HepG2 (cell line): ENCODE measurements around the gene DNMT3A. TPM values are rescaled to one million over a fixed set of nuclear protein-coding genes. Genes with fewer than 3 reads are reported as not detected.

ENCODE experiments used
- CCDC6 ChIP-seq: sonication (generic); formaldehyde crosslinking; IDR thresholded peaks from 2 replicates; pipeline ENCODE4 v1.8.1; 2022; ENCODE audit warnings: mild to moderate bottlenecking, missing genetic modification reagents, moderate library complexity
- FOSL2 ChIP-seq: sonication (generic); formaldehyde crosslinking; IDR thresholded peaks from 2 replicates; pipeline ENCODE4 v1.4.0; 2020; ENCODE audit warnings: missing genetic modification reagents
- KDM3A ChIP-seq: IDR thresholded peaks from 2 replicates; pipeline ENCODE4 v1.6.1; 2018; ENCODE audit warnings: low read depth, missing compliant biosample characterization
- KLF6 ChIP-seq: IDR thresholded peaks from 2 replicates; pipeline ENCODE4 v1.8.0; 2016; ENCODE audit warnings: missing biosample characterization, missing genetic modification reagents
- MTA3 ChIP-seq: sonication (generic); formaldehyde crosslinking; IDR thresholded peaks from 2 replicates; pipeline ENCODE4 v1.4.0; 2020; ENCODE audit warnings: missing genetic modification reagents
- MYC ChIP-seq: sonication (generic); formaldehyde crosslinking; IDR thresholded peaks from 2 replicates; pipeline ENCODE4 v1.9.0; 2021; ENCODE audit warnings: missing genetic modification reagents, borderline replicate concordance
- PCBP2 ChIP-seq: fragments of 200-400 bp; formaldehyde crosslinking; optimal IDR thresholded peaks from 2 replicates; pipeline ENCODE3; 2018; ENCODE audit warnings: low read length, low read depth; ENCODE audit not compliant: poor library complexity, severe bottlenecking
- PITX1 ChIP-seq: sonication (generic); formaldehyde crosslinking; IDR thresholded peaks from 2 replicates; pipeline ENCODE4 v1.5.1; 2020; ENCODE audit warnings: mild to moderate bottlenecking, missing genetic modification reagents
- RARA ChIP-seq: IDR thresholded peaks from 2 replicates; pipeline ENCODE4 v1.6.1; 2016; ENCODE audit warnings: missing genetic modification reagents, missing compliant biosample characterization
- SMAD1 ChIP-seq: sonication (generic); formaldehyde crosslinking; IDR thresholded peaks from 2 replicates; pipeline ENCODE4 v1.4.0; 2020; ENCODE audit warnings: missing genetic modification reagents, low read depth, mild to moderate bottlenecking, borderline replicate concordance
- SUZ12 ChIP-seq: fragments of 150-350 bp; IDR thresholded peaks from 2 replicates; pipeline ENCODE4 v1.6.1; 2014; ENCODE audit warnings: low read depth, low read length
- TCF12 ChIP-seq, 2 experiments: fragments of 450-650 bp in 1 of 2; sonication (generic) in 1 of 2; formaldehyde crosslinking in 1 of 2; IDR thresholded peaks; 2 replicates each; pipeline versions ENCODE4 v1.6.1 to v1.8.0; 2017 to 2022; ENCODE audit warnings: antibody characterized with exemption in 1 of 2, mild to moderate bottlenecking in 1 of 2, missing genetic modification reagents in 1 of 2, moderate library complexity in 1 of 2
- U2AF1 ChIP-seq: fragments of 200-400 bp; formaldehyde crosslinking; optimal IDR thresholded peaks from 2 replicates; pipeline ENCODE3; 2017; ENCODE audit warnings: mild to moderate bottlenecking, low read depth, low read length
- ZBTB33 ChIP-seq: sonication (generic); formaldehyde crosslinking; IDR thresholded peaks from 2 replicates; pipeline ENCODE4 v1.4.0; 2020; ENCODE audit warnings: missing genetic modification reagents
- ZIK1 ChIP-seq: sonication (generic); formaldehyde crosslinking; IDR thresholded peaks from 2 replicates; pipeline ENCODE4 v1.5.0; 2020; ENCODE audit warnings: mild to moderate bottlenecking, low read depth, missing genetic modification reagents, borderline replicate concordance
- ZNF382 ChIP-seq: sonication (generic); formaldehyde crosslinking; IDR thresholded peaks from 2 replicates; pipeline ENCODE4 v1.5.0; 2020; ENCODE audit warnings: missing genetic modification reagents, mild to moderate bottlenecking, borderline replicate concordance
- ZNF431 ChIP-seq: sonication (generic); formaldehyde crosslinking; IDR thresholded peaks from 2 replicates; pipeline ENCODE4 v1.9.0; 2022; ENCODE audit warnings: missing genetic modification reagents, low read depth, mild to moderate bottlenecking, borderline replicate concordance
- ZNF546 ChIP-seq: sonication (generic); formaldehyde crosslinking; conservative IDR thresholded peaks from 2 replicates; pipeline ENCODE4 v1.8.1; 2023; ENCODE audit warnings: mild to moderate bottlenecking, missing genetic modification reagents
- ZNF597 ChIP-seq: sonication (generic); formaldehyde crosslinking; IDR thresholded peaks from 2 replicates; pipeline ENCODE4 v1.5.0; 2020; ENCODE audit warnings: missing genetic modification reagents
- ZNF607 ChIP-seq: sonication (generic); formaldehyde crosslinking; IDR thresholded peaks from 2 replicates; pipeline ENCODE4 v1.5.1; 2020; ENCODE audit warnings: missing genetic modification reagents, mild to moderate bottlenecking, borderline replicate concordance
- ZNF615 ChIP-seq: sonication (generic); formaldehyde crosslinking; IDR thresholded peaks from 2 replicates; pipeline ENCODE4 v1.5.0; 2020; ENCODE audit warnings: mild to moderate bottlenecking, missing genetic modification reagents, borderline replicate concordance
- ZSCAN25 ChIP-seq: sonication (generic); formaldehyde crosslinking; IDR thresholded peaks from 2 replicates; pipeline ENCODE4 v1.8.0; 2022; ENCODE audit warnings: mild to moderate bottlenecking, missing genetic modification reagents
- ZSCAN9 ChIP-seq: IDR thresholded peaks from 2 replicates; pipeline ENCODE4 v1.6.1; 2016; ENCODE audit warnings: borderline replicate concordance
- polyA plus RNA-seq, 8 experiments: library from polyadenylated mRNA; depleted of rRNA in 3 of 8; stranded (reverse) in 7 of 8; unstranded in 1 of 8; fragments of >200 nt; fragmentation: Illumina TruSeq in 4 of 8; extraction: Trizol in 4 of 8; gene quantifications; 2 replicates each; pipeline versions ENCODE4 v1.2.1 to v1.2.3, GENCODE V29; 2011 to 2016; ENCODE audit warnings: low read depth in 4 of 8, missing spikeins in 1 of 8, mixed read lengths in 1 of 8; ENCODE audit not compliant: insufficient read depth in 1 of 8
- total RNA-seq, 5 experiments: library from RNA; depleted of rRNA; stranded (reverse); fragments of >200 nt; fragmentation: Illumina TruSeq; extraction: Trizol; gene quantifications; 2 replicates each; pipeline ENCODE4 v1.2.3, GENCODE V29; 2016; ENCODE audit warnings: low read depth in 1 of 5
- TF ChIP-seq, protein P1 (sequence below): IDR thresholded peaks from 2 replicates; pipeline ENCODE4 v1.6.1; 2016; ENCODE audit warnings: control low read depth
- TF ChIP-seq, protein P2 (sequence below): sonication (generic); formaldehyde crosslinking; IDR thresholded peaks from 2 replicates; pipeline ENCODE4 v1.9.0; 2021; ENCODE audit warnings: missing genetic modification reagents, borderline replicate concordance

DNMT3A gene
- total and polyA plus RNA-seq, 2 of the 13 experiments (the other 11 are each of a cell fraction or from before 2014, with no cell fraction given): 14.7 to 29.1 TPM

DNA sequence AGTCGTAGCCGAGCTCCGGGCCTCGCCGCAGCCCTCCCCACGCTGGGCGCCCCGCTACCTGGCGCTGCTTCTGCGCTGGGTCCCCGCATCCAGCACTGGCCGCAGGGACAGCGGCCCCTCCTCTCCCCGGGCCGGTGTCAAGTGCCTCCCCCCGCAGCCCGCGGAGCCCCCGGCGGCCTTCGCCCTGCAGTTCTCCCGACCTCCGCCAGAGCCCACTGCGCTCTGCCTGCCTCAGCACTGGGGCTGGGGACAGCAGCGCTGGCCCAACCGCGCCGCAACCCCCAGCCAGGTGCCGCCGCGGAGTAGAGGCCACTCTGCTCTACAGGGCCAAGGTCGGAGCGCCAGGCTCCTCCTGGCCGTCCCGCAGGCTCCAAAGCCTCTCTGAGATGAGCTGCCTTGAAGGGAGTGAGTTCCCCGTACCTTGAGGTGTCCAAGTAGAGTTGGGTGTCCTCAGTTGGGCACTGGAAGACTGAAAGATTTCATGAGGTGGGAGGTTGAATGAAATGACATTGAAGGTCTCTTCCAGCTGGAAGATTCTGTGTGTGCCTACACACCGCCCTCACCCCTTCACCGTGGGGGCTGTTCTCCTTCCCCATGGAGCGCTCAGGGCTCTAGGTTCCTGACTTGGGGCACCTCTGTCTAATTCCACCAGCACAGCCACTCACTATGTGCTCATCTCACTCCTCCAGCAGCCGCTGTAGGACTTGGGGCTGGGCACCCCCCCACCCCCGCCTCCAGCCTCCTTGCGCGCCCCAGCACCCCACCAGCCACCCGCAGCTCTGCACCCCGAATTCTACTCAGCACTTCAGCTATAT is 854 bp upstream of the DNMT3A start (continued):
- TF ChIP-seq ZBTB33 (CRISPR knock-in tag) (peak; percentile 77), PITX1 (CRISPR knock-in tag) (peak; percentile 62), TCF12 (IDR thresholded peaks at IDR 0.05) (no peak), TCF12 (CRISPR knock-in tag; IDR thresholded peaks at IDR 0.05) (peak; percentile 85), CCDC6 (peak; percentile 73; the same call in 1 of the 2 replicates), U2AF1 (peak; percentile 83), FOSL2 (peak; percentile 58), ZNF382 (CRISPR knock-in tag) (no peak), MTA3 (CRISPR knock-in tag) (no peak), ZNF615 (CRISPR knock-in tag) (no peak), KDM3A (peak; percentile 71; the same call in 1 of the 2 replicates), SMAD1 (CRISPR knock-in tag) (peak; percentile 84; the same call in 1 of the 2 replicates), PCBP2 (no peak), ZNF431 (CRISPR knock-in tag) (peak; percentile 90), ZNF607 (CRISPR knock-in tag) (no peak), KLF6 (CRISPR knock-in tag) (peak; percentile 95), SUZ12 (no peak), ZSCAN25 (CRISPR knock-in tag) (peak; percentile 79; the same call in 1 of the 2 replicates), MYC (CRISPR knock-in tag) (peak; percentile 79; the same call in 1 of the 2 replicates), ZIK1 (CRISPR knock-in tag) (no peak), ZNF597 (CRISPR knock-in tag) (no peak), RARA (CRISPR knock-in tag) (peak; percentile 73), ZNF546 (no peak; the same call in none of the 2 replicates), ZSCAN9 (CRISPR knock-in tag) (peak; percentile 71; the same call in 1 of the 2 replicates)
- TF ChIP-seq, protein P1, sequence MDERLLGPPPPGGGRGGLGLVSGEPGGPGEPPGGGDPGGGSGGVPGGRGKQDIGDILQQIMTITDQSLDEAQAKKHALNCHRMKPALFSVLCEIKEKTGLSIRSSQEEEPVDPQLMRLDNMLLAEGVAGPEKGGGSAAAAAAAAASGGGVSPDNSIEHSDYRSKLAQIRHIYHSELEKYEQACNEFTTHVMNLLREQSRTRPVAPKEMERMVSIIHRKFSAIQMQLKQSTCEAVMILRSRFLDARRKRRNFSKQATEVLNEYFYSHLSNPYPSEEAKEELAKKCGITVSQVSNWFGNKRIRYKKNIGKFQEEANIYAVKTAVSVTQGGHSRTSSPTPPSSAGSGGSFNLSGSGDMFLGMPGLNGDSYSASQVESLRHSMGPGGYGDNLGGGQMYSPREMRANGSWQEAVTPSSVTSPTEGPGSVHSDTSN (CRISPR knock-in tag): no peak; the same call in 1 of the 2 replicates
- TF ChIP-seq, protein P2, sequence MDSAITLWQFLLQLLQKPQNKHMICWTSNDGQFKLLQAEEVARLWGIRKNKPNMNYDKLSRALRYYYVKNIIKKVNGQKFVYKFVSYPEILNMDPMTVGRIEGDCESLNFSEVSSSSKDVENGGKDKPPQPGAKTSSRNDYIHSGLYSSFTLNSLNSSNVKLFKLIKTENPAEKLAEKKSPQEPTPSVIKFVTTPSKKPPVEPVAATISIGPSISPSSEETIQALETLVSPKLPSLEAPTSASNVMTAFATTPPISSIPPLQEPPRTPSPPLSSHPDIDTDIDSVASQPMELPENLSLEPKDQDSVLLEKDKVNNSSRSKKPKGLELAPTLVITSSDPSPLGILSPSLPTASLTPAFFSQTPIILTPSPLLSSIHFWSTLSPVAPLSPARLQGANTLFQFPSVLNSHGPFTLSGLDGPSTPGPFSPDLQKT (CRISPR knock-in tag): 0 out of 2 replicates have a peak, but pooled peaks have one; percentile 48
